Loucy (cell line): Measurements from ENCODE around the gene SYCP2.

ENCODE experiments used
- EZH2phosphoT487 ChIP-seq: fragments of 200-600 bp; IDR thresholded peaks from 2 replicates; pipeline ENCODE4 v1.6.1; 2018; ENCODE audit warnings: antibody characterized with exemption, mild to moderate bottlenecking, moderate library complexity, borderline replicate concordance
- TF ChIP-seq, protein P1 (sequence below): fragments of 200-600 bp; sonication (generic); conservative IDR thresholded peaks from 2 replicates; pipeline ENCODE4 v1.5.1; 2014; ENCODE audit warnings: mild to moderate bottlenecking, antibody characterized with exemption, low read length

GRCh38 chr20:59938221-59938620 is 4.8 kb upstream of the SYCP2 start:
- TF ChIP-seq, protein P1, sequence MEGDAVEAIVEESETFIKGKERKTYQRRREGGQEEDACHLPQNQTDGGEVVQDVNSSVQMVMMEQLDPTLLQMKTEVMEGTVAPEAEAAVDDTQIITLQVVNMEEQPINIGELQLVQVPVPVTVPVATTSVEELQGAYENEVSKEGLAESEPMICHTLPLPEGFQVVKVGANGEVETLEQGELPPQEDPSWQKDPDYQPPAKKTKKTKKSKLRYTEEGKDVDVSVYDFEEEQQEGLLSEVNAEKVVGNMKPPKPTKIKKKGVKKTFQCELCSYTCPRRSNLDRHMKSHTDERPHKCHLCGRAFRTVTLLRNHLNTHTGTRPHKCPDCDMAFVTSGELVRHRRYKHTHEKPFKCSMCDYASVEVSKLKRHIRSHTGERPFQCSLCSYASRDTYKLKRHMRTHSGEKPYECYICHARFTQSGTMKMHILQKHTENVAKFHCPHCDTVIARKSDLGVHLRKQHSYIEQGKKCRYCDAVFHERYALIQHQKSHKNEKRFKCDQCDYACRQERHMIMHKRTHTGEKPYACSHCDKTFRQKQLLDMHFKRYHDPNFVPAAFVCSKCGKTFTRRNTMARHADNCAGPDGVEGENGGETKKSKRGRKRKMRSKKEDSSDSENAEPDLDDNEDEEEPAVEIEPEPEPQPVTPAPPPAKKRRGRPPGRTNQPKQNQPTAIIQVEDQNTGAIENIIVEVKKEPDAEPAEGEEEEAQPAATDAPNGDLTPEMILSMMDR = no peak
- TF ChIP-seq EZH2phosphoT487 = no peak
